Activated naive CD8-positive, alpha-beta T cell treated with anti-CD3 and anti-CD28 coated beads, Interleukin-2, amount 10 ng/mL, durations not matched to agents 7 days and 5 days (primary cell): ENCODE results near the gene LPAR1. TPM values are rescaled to one million over a fixed set of nuclear protein-coding genes. Genes with fewer than 3 reads are reported as not detected.
"Not testable (repeated sequence)": the region's sequence is repeated elsewhere in the genome, so short reads cannot be mapped to it uniquely, and the experiment has no call there.

ENCODE experiments used
- ATAC-seq: fragments of 150-1000 bp; cut with Tn5 transposase; one replicate; pipeline ENCODE4 v1.10.0; 2021; ENCODE audit warnings: low read depth, moderate library complexity
- POLR2A ChIA-PET: fragments of 350-600 bp; sonication (Branson Sonifier 250); formaldehyde crosslinking; loops from one replicate; lab custom pipeline; 2021; ENCODE audit warnings: antibody characterized with exemption; lab: Charles Lee
- DNase-seq: peaks from one replicate; pipeline ENCODE4 v3.0.0; 2021
- H3K27ac Mint-ChIP-seq: one replicate; pipeline ENCODE4 v1.8.0; 2022; ENCODE audit warnings: mild to moderate bottlenecking, mixed read lengths
- H3K27me3 Mint-ChIP-seq: one replicate; pipeline ENCODE4 v1.8.0; 2022; ENCODE audit warnings: mild to moderate bottlenecking, moderate library complexity, mixed read lengths
- H3K36me3 Mint-ChIP-seq: one replicate; pipeline ENCODE4 v1.8.0; 2021; ENCODE audit warnings: mild to moderate bottlenecking, mixed read lengths
- H3K4me1 Mint-ChIP-seq: one replicate; pipeline ENCODE4 v1.8.0; 2021; ENCODE audit warnings: mixed read lengths
- H3K4me3 Mint-ChIP-seq: one replicate; pipeline ENCODE4 v1.8.0; 2022; ENCODE audit warnings: mild to moderate bottlenecking, moderate library complexity, mixed read lengths
- H3K9me3 Mint-ChIP-seq: one replicate; pipeline ENCODE4 v1.8.0; 2021; ENCODE audit warnings: mixed read lengths
- total RNA-seq, 2 experiments: library from RNA; stranded (reverse); gene quantifications; one replicate each; pipeline ENCODE4 v1.2.3, GENCODE V29; 2021

The LPAR1 gene
- total RNA-seq, 2 experiments from 2014 or later = 0.14 TPM; not detected in 1

- H3K27ac Mint-ChIP-seq = no peak overlapping the region
- H3K9me3 Mint-ChIP-seq = peaks cover 2% of the 10 kb centered on the region
- no peaks in the 10 kb centered on the region for H3K4me1 Mint-ChIP-seq
- no peak for DNase-seq
- POLR2A ChIA-PET = no interaction called here
- ATAC-seq = no peak
- no peaks in the 10 kb centered on the region for H3K36me3 Mint-ChIP-seq
- no peaks in the 10 kb centered on the region for H3K27me3 Mint-ChIP-seq
- H3K4me3 Mint-ChIP-seq = no peak overlapping the region
These were observed 196.1 kb downstream of the LPAR1 start for GRCh38 chr9:110842169-110842568.

- Mint-ChIP-seq H3K4me3 (no peak overlapping the region), H3K4me1 (no peaks in the 10 kb centered on the region), H3K27me3 (no peaks in the 10 kb centered on the region), H3K36me3 (no peaks in the 10 kb centered on the region), H3K27ac (no peak overlapping the region), H3K9me3 (no peaks in the 10 kb centered on the region)
- ATAC-seq (no peak), DNase-seq (no peak)
- POLR2A ChIA-PET = no interaction called here
These were observed 200.8 kb downstream of the LPAR1 start for GRCh38 chr9:110837401-110838005.

GRCh38 chr9:110835859-110836271 lies 202.4 kb downstream of the LPAR1 start:
- no peaks in the 10 kb centered on the region for H3K27me3 Mint-ChIP-seq
- no peaks in the 10 kb centered on the region for H3K36me3 Mint-ChIP-seq
- DNase-seq = no peak
- H3K27ac Mint-ChIP-seq = no peak overlapping the region
- POLR2A ChIA-PET = no interaction called here
- no peaks in the 10 kb centered on the region for H3K9me3 Mint-ChIP-seq
- H3K4me3 Mint-ChIP-seq = no peak overlapping the region
- H3K4me1 Mint-ChIP-seq = no peaks in the 10 kb centered on the region
- ATAC-seq = no peak

- POLR2A ChIA-PET = no interaction called here
- no peak for ATAC-seq
- Mint-ChIP-seq H3K4me1 (no peaks in the 10 kb centered on the region), H3K36me3 (no peaks in the 10 kb centered on the region), H3K4me3 (no peak overlapping the region), H3K27me3 (no peaks in the 10 kb centered on the region), H3K9me3 (no peaks in the 10 kb centered on the region), H3K27ac (no peak overlapping the region)
- DNase-seq = no peak
These were observed 202.9 kb downstream of the LPAR1 start for GRCh38 chr9:110835404-110835803.

- ATAC-seq (no peak), DNase-seq (no peak)
- H3K4me3 Mint-ChIP-seq = no peak overlapping the region
- POLR2A ChIA-PET = interaction anchor here (0.7 kb wide), 1 partner anchor 16 kb away, joined by 3 read pairs; no protein-coding TSS in a partner anchor
- H3K9me3 Mint-ChIP-seq = no peaks in the 10 kb centered on the region
- no peak overlapping the region for H3K27ac Mint-ChIP-seq
- no peaks in the 10 kb centered on the region for H3K4me1 Mint-ChIP-seq
- no peaks in the 10 kb centered on the region for H3K36me3 Mint-ChIP-seq
- H3K27me3 Mint-ChIP-seq = no peaks in the 10 kb centered on the region
These were observed 205.3 kb downstream of the LPAR1 start for GRCh38 chr9:110832926-110833325.

GRCh38 chr9:110830495-110830894 lies 207.8 kb downstream of the LPAR1 start:
- H3K27me3 Mint-ChIP-seq = no peaks in the 10 kb centered on the region
- POLR2A ChIA-PET = no interaction called here
- DNase-seq = no peak

GRCh38 chr9:110828264-110828663 lies 210.0 kb downstream of the LPAR1 start:
- Mint-ChIP-seq H3K27ac (no peak overlapping the region), H3K36me3 (no peaks in the 10 kb centered on the region)

More at GRCh38 chr9:110830495-110830894, 207.8 kb downstream of the LPAR1 start:
- H3K4me3 Mint-ChIP-seq = no peak overlapping the region
- no peak overlapping the region for H3K27ac Mint-ChIP-seq
- H3K9me3 Mint-ChIP-seq = no peaks in the 10 kb centered on the region
- no peak for ATAC-seq
- no peaks in the 10 kb centered on the region for H3K4me1 Mint-ChIP-seq
- no peaks in the 10 kb centered on the region for H3K36me3 Mint-ChIP-seq

GRCh38 chr9:110826400-110826799 lies 211.9 kb downstream of the LPAR1 start:
- POLR2A ChIA-PET, ATAC-seq, H3K27me3 Mint-ChIP-seq, H3K9me3 Mint-ChIP-seq, H3K4me1 Mint-ChIP-seq, DNase-seq, H3K4me3 Mint-ChIP-seq, H3K27ac Mint-ChIP-seq, H3K36me3 Mint-ChIP-seq: not testable (repeated sequence)

More at GRCh38 chr9:110828264-110828663, 210.0 kb downstream of the LPAR1 start:
- DNase-seq (no peak), ATAC-seq (no peak)
- Mint-ChIP-seq H3K4me3 (no peak overlapping the region), H3K27me3 (no peaks in the 10 kb centered on the region), H3K9me3 (peaks cover 2% of the 10 kb centered on the region), H3K4me1 (no peaks in the 10 kb centered on the region)
- POLR2A ChIA-PET = no interaction called here

GRCh38 chr9:110825950-110826349 lies 212.3 kb downstream of the LPAR1 start:
- no peaks in the 10 kb centered on the region for H3K4me1 Mint-ChIP-seq
- H3K4me3 Mint-ChIP-seq = no peak overlapping the region
- peaks cover 2% of the 10 kb centered on the region for H3K9me3 Mint-ChIP-seq
- no peaks in the 10 kb centered on the region for H3K36me3 Mint-ChIP-seq
- POLR2A ChIA-PET = no interaction called here
- H3K27ac Mint-ChIP-seq = no peak overlapping the region
- H3K27me3 Mint-ChIP-seq = no peaks in the 10 kb centered on the region
- DNase-seq (no peak), ATAC-seq (no peak)

- H3K27me3 Mint-ChIP-seq, H3K36me3 Mint-ChIP-seq, ATAC-seq, DNase-seq, H3K27ac Mint-ChIP-seq, H3K4me3 Mint-ChIP-seq, H3K9me3 Mint-ChIP-seq, POLR2A ChIA-PET, H3K4me1 Mint-ChIP-seq: not testable (repeated sequence)
These were observed 213.1 kb downstream of the LPAR1 start for GRCh38 chr9:110825129-110825528.
